PC-3 (cell line): ENCODE data around the gene MSH3. TPM values are rescaled to one million over a fixed set of nuclear protein-coding genes. Genes with fewer than 3 reads are reported as not detected.

Source experiments
- ATAC-seq: fragments of 200-7000 bp; cut with Tn5 transposase; 2 replicates; pipeline ENCODE4 v1.9.1; 2020; ENCODE audit warnings: mild to moderate bottlenecking, moderate library complexity
- Bru-seq: library from RNA; stranded (reverse); fragments of 400-500 nt; gene quantifications from one replicate; lab custom pipeline; 2021; lab: Mats Ljungman, UMichigan
- BruChase-seq, 2 experiments: library from RNA; stranded (reverse); fragments of 400-500 nt; gene quantifications; one replicate each; lab custom pipeline; 2021; lab: Mats Ljungman, UMichigan
- BruUV-seq: library from RNA; stranded (reverse); fragments of 400-500 nt; replicated peaks from 2 replicates; lab custom pipeline; 2021; lab: Mats Ljungman, UMichigan
- CTCF ChIA-PET: fragments of 300-600 bp; sonication (Branson Sonifier 250); formaldehyde crosslinking; loops from one replicate; lab custom pipeline; 2022; ENCODE audit warnings: antibody characterized with exemption; lab: Charles Lee
- POLR2A ChIA-PET: fragments of 300-600 bp; sonication (Branson Sonifier 250); formaldehyde crosslinking; loops from one replicate; lab custom pipeline; 2022; ENCODE audit warnings: antibody characterized with exemption; ENCODE audit not compliant: unreplicated experiment; lab: Charles Lee
- DNase-seq: peaks from one replicate; pipeline ENCODE4 v3.0.0-alpha.2; 2015
- H2AFZ ChIP-seq: fragments of 300-600 bp; sonication (generic); 2 replicates; pipeline ENCODE4 v1.6.0; 2016; ENCODE audit warnings: antibody characterized with exemption, low read length
- H3F3A ChIP-seq: fragments of 300-600 bp; sonication (generic); one replicate; pipeline ENCODE4 v1.6.0; 2017; ENCODE audit warnings: antibody characterized with exemption, low read length, control low read depth, mild to moderate bottlenecking; ENCODE audit not compliant: unreplicated experiment
- H3K27ac ChIP-seq: fragments of 300-600 bp; sonication (generic); 2 replicates; pipeline ENCODE4 v1.5.1; 2016; ENCODE audit warnings: mild to moderate bottlenecking, low read length
- H3K27me3 ChIP-seq: fragments of 300-600 bp; sonication (generic); 2 replicates; pipeline ENCODE4 v1.6.1; 2016; ENCODE audit warnings: low read length, mixed read lengths
- H3K36me3 ChIP-seq: fragments of 300-600 bp; sonication (generic); 2 replicates; pipeline ENCODE4 v1.6.1; 2016; ENCODE audit warnings: low read depth, mixed run types, low read length, mixed read lengths
- H3K4me1 ChIP-seq: fragments of 300-600 bp; sonication (generic); 2 replicates; pipeline ENCODE4 v1.5.1; 2016; ENCODE audit warnings: low read length; ENCODE audit not compliant: insufficient read depth
- H3K4me2 ChIP-seq: fragments of 300-600 bp; sonication (generic); 2 replicates; pipeline ENCODE4 v1.6.0; 2016; ENCODE audit warnings: low read length
- H3K4me3 ChIP-seq: fragments of 300-600 bp; sonication (generic); 2 replicates; pipeline ENCODE4 v1.5.1; 2016; ENCODE audit warnings: mild to moderate bottlenecking, low read length, mixed read lengths
- H3K79me2 ChIP-seq: fragments of 300-600 bp; sonication (generic); 2 replicates; pipeline ENCODE4 v1.6.1; 2017; ENCODE audit warnings: low read length, mixed read lengths
- H3K9ac ChIP-seq: fragments of 300-600 bp; sonication (generic); 2 replicates; pipeline ENCODE4 v1.6.0; 2016; ENCODE audit warnings: mild to moderate bottlenecking, low read length
- H3K9me2 ChIP-seq: fragments of 300-600 bp; sonication (generic); replicated peaks from 2 replicates; pipeline ENCODE4 v1.6.1; 2016; ENCODE audit warnings: mixed run types, low read length, mixed read lengths
- H3K9me3 ChIP-seq: fragments of 300-600 bp; sonication (generic); 2 replicates; pipeline ENCODE4 v1.6.1; 2016; ENCODE audit warnings: low read length, mixed read lengths
- H4K20me1 ChIP-seq: fragments of 300-600 bp; sonication (generic); 2 replicates; pipeline ENCODE4 v1.6.1; 2016; ENCODE audit warnings: low read length, mixed read lengths
- CTCF ChIP-seq: fragments of 300-600 bp; sonication (generic); conservative IDR thresholded peaks from 2 replicates; pipeline ENCODE4 v1.5.1; 2017; ENCODE audit warnings: antibody characterized with exemption, low read depth, mild to moderate bottlenecking, low read length
- EZH2 ChIP-seq: fragments of 300-600 bp; sonication (generic); IDR thresholded peaks from one replicate; pipeline ENCODE4 v1.6.1; 2017; ENCODE audit warnings: antibody characterized with exemption, mild to moderate bottlenecking, low read length; ENCODE audit not compliant: unreplicated experiment
- EZH2phosphoT487 ChIP-seq: fragments of 300-600 bp; sonication (generic); IDR thresholded peaks from 2 replicates; pipeline ENCODE4 v1.6.1; 2018; ENCODE audit warnings: mild to moderate bottlenecking, antibody characterized with exemption, low read length, borderline replicate concordance
- intact Hi-C: fragments of 100-400 bp; cut with micrococcal nuclease; formaldehyde crosslinking; loops from 2 replicates; pipeline ENCODE4 v1.9.0; 2023
- long read RNA-seq: library from polyadenylated mRNA; unstranded; transcript quantifications from one replicate; pipeline ENCODE4 v2.0.0, GENCODE V29; 2021; ENCODE audit not compliant: unreplicated experiment
- total RNA-seq: library from RNA; depleted of rRNA; stranded (reverse); fragments of >200 nt; gene quantifications from 2 replicates; pipeline ENCODE4 v1.2.3, GENCODE V29; 2014; rRNA removed

MSH3 gene
- total RNA-seq (9.0 TPM in 2 replicates), Bru-seq, nascent RNA (percentile 71 among the genes with signal in this experiment), BruChase-seq, experiment 1, labeled RNA remaining after a 6-hour chase (percentile 56 among the genes with signal in this experiment), BruChase-seq, experiment 2, labeled RNA remaining after a 2-hour chase (percentile 58 among the genes with signal in this experiment)
- long read RNA-seq, full-length matches to known transcripts: 5 of 17 reads
- long read RNA-seq, partial matches to known transcripts: 11 of 17 reads
- long read RNA-seq, other reads (novel, unspliced or antisense): 1 of 17 reads

- no peaks in the 10 kb centered on the region for H3K9me2 ChIP-seq
- H4K20me1 ChIP-seq: peaks cover 10% of the 10 kb centered on the region; the same call in 1 of the 2 replicates
- peak; percentile 30; the same call in 1 of the 2 replicates for TF ChIP-seq CTCF
- no peak for TF ChIP-seq EZH2
- H3K4me3 ChIP-seq: peak within 1 kb of the TSS; percentile 99
- H3K36me3 ChIP-seq: 0 out of 2 replicates have a peak, but pooled peaks cover 8% of the 10 kb centered on the region
- BruUV-seq: no TSS peak
- peak within 1 kb of the TSS; percentile 68 for H2AFZ ChIP-seq
- H3K9me3 ChIP-seq: no peaks in the 10 kb centered on the region
- H3K27me3 ChIP-seq: no peaks in the 10 kb centered on the region
- H3K79me2 ChIP-seq: peaks cover 32% of the 10 kb centered on the region
- peak within 1 kb of the TSS; percentile 69 for H3K27ac ChIP-seq
- H3K9ac ChIP-seq: peak within 1 kb of the TSS; percentile 91
- DNase-seq (peak; percentile 88), ATAC-seq (peak; percentile 61)
- peak within 1 kb of the TSS; percentile 95 for H3K4me2 ChIP-seq
- H3F3A ChIP-seq: no peaks in the 10 kb centered on the region
- H3K4me1 ChIP-seq: peaks cover 8% of the 10 kb centered on the region
- intact Hi-C loops: loop anchor here (1.0 kb wide), 1 partner anchor 166 kb away; the partner anchor contains the start of gene FAM151B
- ChIA-PET POLR2A (no interaction called here), CTCF (no interaction called here)
Measured at GRCh38 chr5:80654391-80655230, at the start of gene MSH3, which contains the start of gene DHFR. MSH3 (plus strand) TSS chr5:80654652; CDS start chr5:80654728, 76 bp downstream. DHFR (minus strand) TSS chr5:80654983; CDS start chr5:80654489, 494 bp downstream.

- intact Hi-C loops: no loop called here
- Histone ChIP-seq H3K79me2 (no peaks in the 10 kb centered on the region), H3K27me3 (no peaks in the 10 kb centered on the region), H3K4me2 (no peak overlapping the region), H3F3A (no peaks in the 10 kb centered on the region), H3K36me3 (no peaks in the 10 kb centered on the region), H3K9me3 (no peaks in the 10 kb centered on the region), H2AFZ (no peak overlapping the region), H4K20me1 (no peaks in the 10 kb centered on the region), H3K4me3 (no peak overlapping the region), H3K4me1 (no peaks in the 10 kb centered on the region), H3K9ac (no peak overlapping the region), H3K27ac (no peak overlapping the region), H3K9me2 (no peaks in the 10 kb centered on the region)
- ChIA-PET POLR2A (no interaction called here), CTCF (no interaction called here)
- DNase-seq (no peak), ATAC-seq (no peak)
- TF ChIP-seq EZH2phosphoT487 (no peak), EZH2 (no peak), CTCF (no peak)
- no TSS peak for BruUV-seq
Measured at GRCh38 chr5:80607343-80607742, 47.1 kb upstream of the MSH3 start.
